Esophagus squamous epithelium (tissue), 4 donors: Measurements from ENCODE around the gene UBE3A.

Experiments used
- CTCF ChIP-seq, 6 experiments: fragments of 450-650 bp in 4 of 6; fragments of 200-600 bp in 2 of 6; sonication (generic) in 2 of 6; IDR thresholded peaks; one replicate each; pipeline ENCODE4 v1.5.1; 2016 to 2019; ENCODE audit warnings: antibody characterized with exemption in 6 of 6, mild to moderate bottlenecking in 4 of 6, moderate library complexity in 4 of 6
- POLR2A ChIP-seq, 4 donors: fragments of 450-650 bp; IDR thresholded peaks; one replicate each; pipeline ENCODE4 v1.6.1; 2017; ENCODE audit warnings: antibody characterized with exemption in 4 of 4, mild to moderate bottlenecking in 4 of 4, moderate library complexity in 3 of 4

- no peak for TF ChIP-seq POLR2A (IDR thresholded peaks at IDR 0.05)
- no peak for TF ChIP-seq CTCF (IDR thresholded peaks at IDR 0.05)
These were observed 23.1 kb downstream of the UBE3A start for GRCh38 chr15:25415707-25416106.
